Measurements from ENCODE around the gene RPL26.

Gene RPL26

GRCh38 chr17:8383143-8383822, at the start of gene RPL26:
Gene RPL26 (minus strand): TSS chr17:8383193. CDS start chr17:8382310, 883 bp downstream.
- DNase-seq (ENCODE audit: low read depth), result peak; percentile 96

- DNase-seq (ENCODE audit: low read depth), result no peak
These were observed 48.0 kb upstream of the RPL26 start for GRCh38 chr17:8430966-8431365.

GRCh38 chr17:8426802-8427201, 43.8 kb upstream of the RPL26 start:
- DNase-seq (ENCODE audit: low read depth), result no peak

- no peak for DNase-seq (ENCODE audit: low read depth)
These were observed 43.2 kb upstream of the RPL26 start for GRCh38 chr17:8426094-8426720.

- DNase-seq (ENCODE audit: low read depth), result no peak
These were observed 38.6 kb upstream of the RPL26 start for GRCh38 chr17:8421571-8421970.

- no peak for DNase-seq (ENCODE audit: low read depth)
These were observed 37.3 kb upstream of the RPL26 start for GRCh38 chr17:8420041-8420934.

GRCh38 chr17:8419305-8419704, 36.3 kb upstream of the RPL26 start:
- DNase-seq (ENCODE audit: low read depth), result no peak

GRCh38 chr17:8418471-8418870, 35.5 kb upstream of the RPL26 start:
- DNase-seq (ENCODE audit: low read depth), result no peak

- no peak for DNase-seq (ENCODE audit: low read depth)
These were observed 34.8 kb upstream of the RPL26 start for GRCh38 chr17:8417806-8418205.

- DNase-seq (ENCODE audit: low read depth), result no peak
These were observed 30.9 kb upstream of the RPL26 start for GRCh38 chr17:8413938-8414337.

- no peak for DNase-seq (ENCODE audit: low read depth)
These were observed 30.3 kb upstream of the RPL26 start for GRCh38 chr17:8413328-8413727.

- no peak for DNase-seq (ENCODE audit: low read depth)
These were observed 29.1 kb upstream of the RPL26 start for GRCh38 chr17:8412089-8412488.

GRCh38 chr17:8410883-8411238, 27.9 kb upstream of the RPL26 start:
- no peak for DNase-seq (ENCODE audit: low read depth)

GRCh38 chr17:8409966-8410882, 27.2 kb upstream of the RPL26 start:
- peak; percentile 48 for DNase-seq (ENCODE audit: low read depth)

GRCh38 chr17:8408371-8408770, 25.4 kb upstream of the RPL26 start:
- no peak for DNase-seq (ENCODE audit: low read depth)

GRCh38 chr17:8406174-8406573, 23.2 kb upstream of the RPL26 start:
- no peak for DNase-seq (ENCODE audit: low read depth)

GRCh38 chr17:8405499-8406016, 22.6 kb upstream of the RPL26 start:
- DNase-seq (ENCODE audit: low read depth), result no peak

GRCh38 chr17:8402921-8403536, 20.0 kb upstream of the RPL26 start:
- no peak for DNase-seq (ENCODE audit: low read depth)

- no peak for DNase-seq (ENCODE audit: low read depth)
These were observed 18.1 kb upstream of the RPL26 start for GRCh38 chr17:8401107-8401506.

- DNase-seq (ENCODE audit: low read depth), result no peak
These were observed 16.0 kb upstream of the RPL26 start for GRCh38 chr17:8398980-8399379.

GRCh38 chr17:8397636-8398035, 14.6 kb upstream of the RPL26 start, which contains the start of gene RNF222:
Gene RNF222 (minus strand): TSS chr17:8397827. CDS start chr17:8393461, 4,366 bp downstream.
- no peak for DNase-seq (ENCODE audit: low read depth)
